GM18502 (cell line): ENCODE data around the gene ALOX15.
"Not testable (repeated sequence)": the region's sequence is repeated elsewhere in the genome, so short reads cannot be mapped to it uniquely, and the experiment has no call there.

Experiments used
- ATAC-seq: cut with Tn5 transposase; IDR thresholded peaks from one replicate; pipeline ENCODE4 v1.9.1; 2021; ENCODE audit warnings: mild to moderate bottlenecking; ENCODE audit not compliant: unreplicated experiment, poor library complexity

Gene ALOX15

DNA sequence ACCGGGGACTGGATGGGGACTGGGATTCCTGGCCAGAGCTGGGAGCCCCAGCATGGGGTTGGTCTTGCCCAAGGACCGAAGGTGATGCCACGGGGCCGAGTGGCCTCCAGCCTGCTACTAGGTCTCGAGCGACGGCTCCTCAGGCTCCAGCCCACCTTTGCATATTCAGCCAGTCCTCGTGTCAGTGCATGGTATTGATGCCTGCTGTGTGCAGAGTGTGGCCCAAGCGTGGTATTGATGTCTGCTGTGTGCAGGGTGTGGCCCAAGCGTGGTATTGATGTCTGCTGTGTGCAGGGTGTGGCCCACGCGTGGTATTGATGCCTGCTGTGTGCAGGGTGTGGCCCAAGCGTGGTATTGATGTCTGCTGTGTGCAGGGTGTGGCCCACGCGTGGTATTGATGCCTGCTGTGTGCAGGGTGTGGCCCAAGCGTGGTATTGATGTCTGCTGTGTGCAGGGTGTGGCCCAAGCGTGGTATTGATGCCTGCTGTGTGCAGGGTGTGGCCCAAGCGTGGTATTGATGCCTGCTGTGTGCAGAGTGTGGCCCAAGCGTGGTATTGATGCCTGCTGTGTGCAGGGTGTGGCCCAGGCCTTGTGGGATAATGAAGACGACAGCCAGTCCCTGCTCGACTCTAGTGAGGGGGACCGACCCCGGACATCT, 45.7 kb downstream of the ALOX15 start:
- not testable (repeated sequence) for ATAC-seq

DNA sequence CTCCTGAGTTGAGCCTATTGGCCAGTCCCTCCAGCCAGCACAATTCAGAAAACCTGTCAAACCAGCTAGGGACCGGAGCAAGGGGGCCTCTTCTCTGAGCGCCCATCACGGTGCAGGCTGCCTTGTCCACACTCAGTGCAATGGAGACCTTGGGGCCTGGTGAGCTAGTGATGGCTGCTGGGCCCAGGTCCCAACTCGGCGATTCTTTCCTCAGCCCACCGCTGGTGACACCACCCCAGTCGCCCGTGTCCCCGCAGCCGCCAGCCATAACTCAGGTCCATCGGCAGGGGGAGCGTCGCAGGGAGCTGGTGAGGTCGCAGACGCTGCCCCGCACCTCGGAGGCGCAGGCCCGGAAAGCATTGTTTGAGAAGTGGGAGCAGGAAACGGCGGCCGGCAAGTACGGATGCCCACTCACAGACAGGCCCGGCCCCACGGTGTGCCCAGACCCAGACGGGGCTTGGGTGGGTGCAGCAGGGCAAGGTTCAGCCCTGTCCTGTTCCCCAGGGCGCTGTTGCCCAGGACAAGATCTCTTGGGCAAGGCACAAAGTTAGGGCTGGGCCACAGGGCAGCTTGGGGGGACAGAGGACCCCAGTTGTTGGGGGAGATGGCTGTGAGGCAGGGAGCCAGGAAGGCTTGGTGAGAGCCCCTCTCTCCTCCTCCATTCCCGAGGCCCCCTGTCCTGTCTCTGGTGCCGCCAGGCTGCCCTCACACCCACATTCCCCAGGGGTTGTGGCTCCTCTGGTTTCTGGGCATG, 46.4 kb downstream of the ALOX15 start:
- no peak for ATAC-seq

GRCh38 chr17:4594406-4594805, 47.1 kb downstream of the ALOX15 start:
- no peak for ATAC-seq

DNA sequence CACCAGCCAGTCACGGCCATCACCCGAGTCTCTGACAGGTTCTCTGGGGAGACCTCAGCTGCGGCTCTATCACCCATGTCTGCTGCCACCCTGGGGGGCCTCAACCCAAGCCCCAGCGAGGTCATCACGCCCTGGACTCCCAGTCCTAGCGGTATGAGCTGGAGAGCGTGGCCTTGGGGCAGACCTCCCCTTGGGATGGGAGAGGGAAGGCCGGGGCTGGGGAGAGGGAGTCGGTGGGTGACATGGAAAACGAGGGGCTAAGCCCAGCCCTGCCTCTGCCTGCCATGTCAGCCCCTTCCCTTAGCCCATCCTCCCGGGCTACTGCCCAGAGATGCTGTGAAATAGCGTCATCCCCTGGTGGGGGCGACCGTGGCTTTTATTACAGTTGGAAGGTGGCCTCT, 48.5 kb downstream of the ALOX15 start:
- no peak for ATAC-seq

DNA sequence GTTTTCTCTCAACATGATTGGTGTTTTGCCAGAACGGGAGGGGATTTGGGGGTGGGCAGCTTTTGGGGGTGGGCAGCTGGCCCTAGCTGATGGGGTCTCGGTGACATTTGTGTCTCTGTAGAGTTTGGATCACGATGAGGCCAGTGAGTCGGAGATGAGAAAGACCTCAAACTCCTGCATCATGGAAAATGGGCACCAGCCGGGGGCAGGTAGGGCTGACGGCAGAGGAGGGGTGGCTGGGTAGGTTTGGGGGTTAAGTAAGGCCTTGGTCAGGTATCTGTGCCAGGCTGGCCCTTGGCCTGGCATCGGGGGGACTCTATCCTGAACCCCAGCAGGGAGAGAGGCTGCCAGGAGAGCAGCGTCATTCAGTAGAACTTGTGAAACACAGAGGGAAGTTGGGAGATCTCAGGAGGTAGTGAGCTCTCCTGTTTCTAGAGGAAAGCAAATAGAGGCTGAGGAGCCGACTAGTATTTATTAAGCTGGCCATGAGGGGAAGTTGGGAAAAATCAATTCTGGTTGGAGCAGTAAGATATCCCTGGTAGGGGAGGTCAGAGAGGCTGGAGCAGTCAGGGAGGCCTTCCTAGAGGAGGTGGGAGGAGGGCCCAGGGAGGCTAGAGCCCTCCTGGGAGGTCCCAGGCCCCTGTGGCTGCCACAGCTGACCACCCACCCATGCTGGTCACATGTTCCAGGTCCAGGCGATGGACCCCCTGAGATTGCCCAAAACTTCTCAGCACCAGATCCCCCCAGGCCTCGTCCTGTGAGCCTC, 49.1 kb downstream of the ALOX15 start:
- ATAC-seq: no peak

GRCh38 chr17:4591529-4591928, 49.9 kb downstream of the ALOX15 start:
- ATAC-seq: no peak

GRCh38 chr17:4590981-4591453, 50.5 kb downstream of the ALOX15 start:
- no peak for ATAC-seq

GRCh38 chr17:4590042-4590441, 51.4 kb downstream of the ALOX15 start:
- ATAC-seq: not testable (repeated sequence)

GRCh38 chr17:4588898-4589625, 52.4 kb downstream of the ALOX15 start:
- ATAC-seq: no peak

DNA sequence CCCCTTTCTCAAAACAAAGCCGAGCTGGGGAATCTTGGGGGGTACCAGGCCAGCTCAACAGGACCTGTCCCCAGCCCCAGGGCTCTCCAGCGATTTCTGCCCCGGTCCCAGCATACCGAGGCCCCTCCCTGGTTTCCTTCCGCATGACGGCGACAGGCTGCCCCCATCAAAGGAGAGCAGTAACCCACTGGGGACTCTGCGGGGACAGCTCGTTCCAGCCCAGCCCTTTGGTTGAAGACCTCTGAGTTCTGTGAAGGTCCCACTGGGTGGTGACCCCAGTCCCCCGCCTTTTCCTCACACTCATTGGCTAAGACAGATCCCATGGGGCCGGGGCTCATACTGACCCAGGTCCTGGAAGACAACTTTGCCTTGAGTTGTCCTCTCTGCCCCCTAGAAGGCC, 53.1 kb downstream of the ALOX15 start:
- no peak for ATAC-seq

- no peak for ATAC-seq
Observed at GRCh38 chr17:4587803-4588202, 53.7 kb downstream of the ALOX15 start.

DNA sequence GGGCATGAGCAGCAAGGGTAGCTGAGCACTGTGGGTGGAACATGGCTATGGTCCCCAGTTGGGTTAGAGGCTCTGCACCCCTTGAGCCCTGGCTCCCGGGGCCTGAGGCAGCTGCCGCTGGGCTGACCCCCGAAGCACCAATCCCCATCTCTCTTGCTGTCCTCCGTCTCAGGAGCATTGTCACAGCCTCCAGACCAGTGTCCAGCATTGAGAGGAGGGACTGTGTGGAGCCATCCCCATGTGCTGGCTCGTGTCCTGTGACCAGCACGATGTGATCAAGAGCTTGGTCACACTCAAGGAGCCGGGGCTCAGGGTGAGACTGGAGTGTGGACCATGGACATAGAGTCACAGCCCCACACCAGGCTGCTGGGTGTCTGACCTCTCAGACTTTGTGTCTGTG, 54.3 kb downstream of the ALOX15 start:
- ATAC-seq: no peak

DNA sequence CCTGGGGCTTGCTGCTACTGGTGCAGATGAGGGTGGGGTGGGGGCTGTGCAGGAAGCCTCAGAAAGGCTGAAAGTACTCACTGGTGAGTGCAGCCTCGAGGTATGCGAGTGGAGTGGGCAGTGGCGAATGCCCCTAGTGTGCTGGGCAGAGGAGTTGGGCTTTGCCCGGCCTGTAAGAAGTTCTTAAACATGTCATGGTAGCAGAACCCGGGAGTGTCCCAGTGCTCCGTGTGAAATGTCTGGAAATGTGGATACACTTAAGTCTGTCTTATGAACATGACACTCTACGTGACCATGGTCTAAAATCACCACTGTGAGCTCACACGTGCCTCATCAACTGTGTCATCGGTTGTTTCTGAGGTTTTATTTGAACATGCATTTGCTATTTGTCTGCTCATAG, 55.4 kb downstream of the ALOX15 start:
- ATAC-seq: no peak

GRCh38 chr17:4585638-4585994, 55.9 kb downstream of the ALOX15 start:
- no peak for ATAC-seq

DNA sequence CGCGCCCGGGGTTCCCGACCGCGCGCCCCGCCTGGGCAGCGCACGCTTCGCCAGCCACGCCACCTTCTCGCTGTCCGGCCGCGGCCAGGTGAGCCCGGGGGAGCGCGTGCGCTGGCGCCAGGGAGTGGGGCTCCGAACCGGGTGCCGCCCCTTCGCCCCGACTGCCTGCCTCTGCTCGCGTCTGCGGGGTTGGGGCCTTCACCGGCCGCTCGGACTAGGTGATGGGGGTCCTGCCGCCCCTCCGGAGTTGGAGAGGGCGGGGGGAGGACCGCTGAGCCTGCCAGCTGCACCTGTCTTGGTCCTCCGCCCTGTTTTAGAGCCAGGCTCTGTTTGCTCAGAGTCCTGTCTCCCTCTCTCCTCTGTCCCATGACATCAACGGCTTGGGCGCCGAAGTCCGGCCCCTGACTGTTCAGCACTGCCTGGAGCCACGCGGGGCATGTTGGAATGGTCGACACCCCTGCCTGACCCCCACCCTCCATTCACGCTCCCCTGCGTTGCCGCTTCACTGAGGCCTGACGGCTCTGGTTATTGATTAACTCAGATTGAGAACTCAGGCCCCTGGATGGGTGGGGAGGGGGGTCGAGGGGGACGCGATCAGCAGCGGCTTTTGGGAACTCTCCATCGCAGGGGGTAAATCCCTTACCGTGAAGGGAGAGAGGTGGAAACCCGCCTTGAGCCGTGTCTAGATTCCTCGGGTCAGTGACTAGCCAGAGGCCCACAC, 56.4 kb downstream of the ALOX15 start:
- ATAC-seq: no peak

DNA sequence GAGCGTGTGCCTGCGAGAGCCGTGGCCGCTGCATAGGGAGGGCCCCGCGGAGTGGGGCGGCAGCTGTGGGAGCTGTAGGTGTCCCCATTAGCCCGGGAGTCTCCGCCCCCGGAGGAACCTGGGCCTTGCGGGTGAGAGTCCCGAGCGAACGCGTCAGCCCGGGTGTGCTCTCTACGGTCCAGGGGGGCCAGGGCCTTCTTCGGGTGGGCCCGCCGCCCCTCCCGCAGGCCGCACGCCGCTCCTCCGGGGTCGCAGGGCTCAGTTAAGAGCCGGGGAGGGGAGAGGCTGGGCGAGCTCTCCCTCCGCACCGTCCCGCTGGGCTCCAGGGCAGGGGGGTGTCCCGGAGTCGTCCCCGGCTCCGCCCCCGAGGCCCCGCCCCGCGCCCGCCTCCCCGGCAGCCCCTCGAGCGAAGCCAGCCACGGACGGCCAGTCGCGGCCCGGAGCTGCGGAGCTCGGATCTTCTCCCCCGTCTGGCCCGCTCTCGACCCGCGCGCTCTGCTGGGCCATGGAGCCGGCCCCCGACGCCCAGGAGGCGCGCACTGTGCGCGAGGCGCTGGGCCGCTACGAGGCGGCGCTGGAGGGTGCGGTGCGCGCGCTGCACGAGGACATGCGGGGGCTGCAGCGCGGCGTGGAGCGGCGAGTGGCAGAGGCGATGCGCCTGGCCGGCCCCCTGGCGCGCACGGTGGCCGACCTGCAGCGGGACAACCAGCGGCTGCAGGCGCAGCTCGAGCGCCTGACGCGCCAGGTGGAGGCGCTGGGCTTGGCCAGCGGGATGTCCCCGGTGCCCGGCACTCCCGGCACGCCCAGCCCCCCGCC, 57.2 kb downstream of the ALOX15 start, which contains the start of gene SMTNL2:
Gene SMTNL2, plus strand, starts transcription at position 429 of the 816 bp plus-strand sequence. Its CDS starts 77 bp downstream, at position 506.
- ATAC-seq: no peak

GRCh38 chr17:4583782-4584100, 57.7 kb downstream of the ALOX15 start:
- ATAC-seq: no peak

DNA sequence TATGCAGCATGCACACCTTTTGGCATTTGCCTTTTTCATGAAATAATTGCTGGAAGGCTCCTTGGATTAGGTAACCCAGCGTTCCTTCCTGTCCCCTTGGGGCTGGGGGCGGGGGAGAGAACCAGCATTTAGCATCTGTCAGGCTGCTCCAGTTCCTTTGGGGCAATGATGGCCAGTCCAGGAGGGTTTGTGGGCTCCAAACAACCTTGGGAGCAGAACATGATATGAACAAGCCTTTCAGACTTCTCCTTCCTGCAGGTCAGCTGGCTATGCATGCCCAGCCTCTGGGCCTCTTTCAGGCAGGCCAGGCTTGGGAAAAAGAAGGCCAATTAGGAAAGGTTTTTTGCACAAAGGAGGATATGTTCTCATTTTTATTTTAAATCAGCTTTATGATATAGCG, 58.3 kb downstream of the ALOX15 start:
- ATAC-seq: no peak

GRCh38 chr17:4582691-4583090, 58.8 kb downstream of the ALOX15 start:
- no peak for ATAC-seq
